H9 (cell line): Measurements from ENCODE around the gene STAC2. TPM values are rescaled to one million over a fixed set of nuclear protein-coding genes. Genes with fewer than 3 reads are reported as not detected.

ENCODE experiments used
- DNase-seq: peaks from one replicate; pipeline ENCODE4 v3.0.0-alpha.2; 2017
- H2AFZ ChIP-seq: one replicate; pipeline ENCODE4 v1.6.1; 2013; ENCODE audit warnings: mild to moderate bottlenecking, low read length, control low read depth, moderate library complexity
- H2AK5ac ChIP-seq: 2 replicates; pipeline ENCODE4 v1.6.1; 2013; ENCODE audit warnings: low read length, control low read depth, mixed read lengths; ENCODE audit not compliant: insufficient read length
- H2BK120ac ChIP-seq: one replicate; pipeline ENCODE4 v1.6.1; 2013; ENCODE audit warnings: low read depth, mild to moderate bottlenecking, low read length, control low read depth, inconsistent platforms; ENCODE audit not compliant: poor library complexity, severe bottlenecking
- H2BK12ac ChIP-seq: 2 replicates; pipeline ENCODE4 v1.6.1; 2013; ENCODE audit warnings: low read length, control low read depth, mixed read lengths, low read depth; ENCODE audit not compliant: insufficient read length
- H2BK15ac ChIP-seq: 2 replicates; pipeline ENCODE4 v1.6.1; 2013; ENCODE audit warnings: low read depth, low read length, control low read depth
- H2BK20ac ChIP-seq: one replicate; pipeline ENCODE4 v1.6.1; 2013; ENCODE audit warnings: low read depth, mild to moderate bottlenecking, low read length, control low read depth, inconsistent platforms; ENCODE audit not compliant: poor library complexity, severe bottlenecking
- H2BK5ac ChIP-seq: 2 replicates; pipeline ENCODE4 v1.6.1; 2013; ENCODE audit warnings: low read length, control low read depth, mixed read lengths; ENCODE audit not compliant: insufficient read length
- H3K14ac ChIP-seq: 2 replicates; pipeline ENCODE4 v1.6.1; 2013; ENCODE audit warnings: low read length, control low read depth; ENCODE audit not compliant: insufficient read depth
- H3K18ac ChIP-seq: 2 replicates; pipeline ENCODE4 v1.6.1; 2013; ENCODE audit warnings: low read depth, mild to moderate bottlenecking, mixed read lengths, low read length, control low read depth; ENCODE audit not compliant: insufficient read length
- H3K23ac ChIP-seq: 2 replicates; pipeline ENCODE4 v1.6.1; 2013; ENCODE audit warnings: low read length, control low read depth, mixed read lengths, low read depth; ENCODE audit not compliant: insufficient read length
- H3K23me2 ChIP-seq: 2 replicates; pipeline ENCODE4 v1.6.1; 2013; ENCODE audit warnings: low read depth, mild to moderate bottlenecking, mixed read lengths, low read length, control low read depth; ENCODE audit not compliant: insufficient read length, poor library complexity, severe bottlenecking
- H3K27ac ChIP-seq: 2 replicates; pipeline ENCODE4 v1.5.1; 2013; ENCODE audit warnings: low read length, control low read depth, mixed read lengths, low read depth; ENCODE audit not compliant: insufficient read length
- H3K27me3 ChIP-seq: 2 replicates; pipeline ENCODE4 v1.6.1; 2013; ENCODE audit warnings: low read length, control low read depth, inconsistent platforms; ENCODE audit not compliant: insufficient read depth
- H3K4ac ChIP-seq: 2 replicates; pipeline ENCODE4 v1.6.1; 2013; ENCODE audit warnings: low read depth, mild to moderate bottlenecking, control low read depth, inconsistent platforms, low read length, moderate library complexity
- H3K4me1 ChIP-seq: 2 replicates; pipeline ENCODE4 v1.6.1; 2013; ENCODE audit warnings: low read length, control low read depth, inconsistent platforms; ENCODE audit not compliant: insufficient read depth
- H3K4me2 ChIP-seq: 2 replicates; pipeline ENCODE4 v1.6.1; 2013; ENCODE audit warnings: low read length, control low read depth, mixed read lengths; ENCODE audit not compliant: insufficient read length, insufficient read depth
- H3K56ac ChIP-seq: 2 replicates; pipeline ENCODE4 v1.6.1; 2013; ENCODE audit warnings: low read depth, mild to moderate bottlenecking, mixed read lengths, low read length, control low read depth; ENCODE audit not compliant: insufficient read length
- H3K79me1 ChIP-seq: 2 replicates; pipeline ENCODE4 v1.6.1; 2013; ENCODE audit warnings: low read depth, mild to moderate bottlenecking, moderate library complexity, low read length, control low read depth, inconsistent platforms; ENCODE audit not compliant: insufficient read depth, poor library complexity, severe bottlenecking
- H3K79me2 ChIP-seq: 2 replicates; pipeline ENCODE4 v1.6.1; 2013; ENCODE audit warnings: low read length, control low read depth, inconsistent platforms; ENCODE audit not compliant: insufficient read depth
- H3K9ac ChIP-seq: 2 replicates; pipeline ENCODE4 v1.6.1; 2013; ENCODE audit warnings: low read length, control low read depth, mixed read lengths; ENCODE audit not compliant: insufficient read length; ENCODE audit errors: extremely low read depth
- H3K9me3 ChIP-seq: one replicate; pipeline ENCODE4 v1.6.1; 2013; ENCODE audit warnings: low read depth, low read length, inconsistent platforms; ENCODE audit not compliant: control insufficient read depth
- H3T11ph ChIP-seq: one replicate; pipeline ENCODE4 v1.6.1; 2013; ENCODE audit warnings: mild to moderate bottlenecking, low read length, control low read depth, inconsistent platforms
- H4K20me1 ChIP-seq: one replicate; pipeline ENCODE4 v1.6.1; 2013; ENCODE audit not compliant: control insufficient read depth, insufficient read length, insufficient read depth
- H4K5ac ChIP-seq: 2 replicates; pipeline ENCODE4 v1.6.1; 2013; ENCODE audit warnings: low read depth, mild to moderate bottlenecking, mixed read lengths, low read length, control low read depth; ENCODE audit not compliant: insufficient read length
- H4K8ac ChIP-seq: replicated peaks from 2 replicates; pipeline ENCODE4 v1.6.1; 2013; ENCODE audit warnings: low read length, control low read depth, mixed read lengths, low read depth; ENCODE audit not compliant: insufficient read length
- H4K91ac ChIP-seq: 2 replicates; pipeline ENCODE4 v1.6.1; 2013; ENCODE audit warnings: low read depth, mild to moderate bottlenecking, moderate library complexity, mixed read lengths, low read length, control low read depth; ENCODE audit not compliant: insufficient read length
- H3K27ac Mint-ChIP-seq, 3 experiments: 2 replicates in 2 of 3; 3 replicates in 1 of 3; pipeline ENCODE4 v1.8.0; 2020 to 2021; ENCODE audit warnings: mixed read lengths in 3 of 3, mild to moderate bottlenecking in 1 of 3, moderate library complexity in 1 of 3
- H3K27me3 Mint-ChIP-seq: 2 replicates; pipeline ENCODE4 v1.8.0; 2021; ENCODE audit warnings: low read depth, mild to moderate bottlenecking, moderate library complexity, mixed read lengths
- H3K36me3 Mint-ChIP-seq, 3 experiments: 2 replicates in 2 of 3; 3 replicates in 1 of 3; pipeline ENCODE4 v1.8.0; 2020 to 2021; ENCODE audit warnings: low read depth in 3 of 3, mixed read lengths in 3 of 3; ENCODE audit not compliant: insufficient read depth in 1 of 3
- H3K4me1 Mint-ChIP-seq, 2 experiments: 2 replicates each; pipeline ENCODE4 v1.8.0; 2020; ENCODE audit warnings: mixed read lengths in 2 of 2
- H3K4me3 Mint-ChIP-seq, 2 experiments: 2 replicates in 1 of 2; 3 replicates in 1 of 2; pipeline ENCODE4 v1.8.0; 2020 to 2021; ENCODE audit warnings: mild to moderate bottlenecking in 2 of 2, mixed read lengths in 2 of 2, moderate library complexity in 1 of 2
- H3K9me3 Mint-ChIP-seq, 2 experiments: 2 replicates in 1 of 2; 3 replicates in 1 of 2; pipeline ENCODE4 v1.8.0; 2020; ENCODE audit warnings: mild to moderate bottlenecking in 2 of 2, mixed read lengths in 2 of 2, moderate library complexity in 1 of 2
- WGBS: extraction: QIAGEN DNeasy Blood & Tissue Kit; methylation state at CpG from one replicate; pipeline ENCODE4 v1.1.7; 2013; ENCODE audit warnings: missing lambda C conversion rate, low lambda C conversion rate, mixed read lengths; ENCODE audit not compliant: insufficient read length; ENCODE audit errors: extremely low coverage; 5-methylcytosine and 5-hydroxymethylcytosine counted together
- total RNA-seq: library from RNA; stranded (reverse); gene quantifications from 2 replicates; pipeline ENCODE4 v1.2.1, GENCODE V29; 2021
- TF ChIP-seq, protein P1 (sequence below): fragments of 200-600 bp; sonication (generic); conservative IDR thresholded peaks from 3 replicates; pipeline ENCODE4 v1.8.0; 2021; ENCODE audit warnings: antibody characterized with exemption, mild to moderate bottlenecking

Gene STAC2
- total RNA-seq, 1 experiment from 2014 or later, result 2.5 TPM

DNA sequence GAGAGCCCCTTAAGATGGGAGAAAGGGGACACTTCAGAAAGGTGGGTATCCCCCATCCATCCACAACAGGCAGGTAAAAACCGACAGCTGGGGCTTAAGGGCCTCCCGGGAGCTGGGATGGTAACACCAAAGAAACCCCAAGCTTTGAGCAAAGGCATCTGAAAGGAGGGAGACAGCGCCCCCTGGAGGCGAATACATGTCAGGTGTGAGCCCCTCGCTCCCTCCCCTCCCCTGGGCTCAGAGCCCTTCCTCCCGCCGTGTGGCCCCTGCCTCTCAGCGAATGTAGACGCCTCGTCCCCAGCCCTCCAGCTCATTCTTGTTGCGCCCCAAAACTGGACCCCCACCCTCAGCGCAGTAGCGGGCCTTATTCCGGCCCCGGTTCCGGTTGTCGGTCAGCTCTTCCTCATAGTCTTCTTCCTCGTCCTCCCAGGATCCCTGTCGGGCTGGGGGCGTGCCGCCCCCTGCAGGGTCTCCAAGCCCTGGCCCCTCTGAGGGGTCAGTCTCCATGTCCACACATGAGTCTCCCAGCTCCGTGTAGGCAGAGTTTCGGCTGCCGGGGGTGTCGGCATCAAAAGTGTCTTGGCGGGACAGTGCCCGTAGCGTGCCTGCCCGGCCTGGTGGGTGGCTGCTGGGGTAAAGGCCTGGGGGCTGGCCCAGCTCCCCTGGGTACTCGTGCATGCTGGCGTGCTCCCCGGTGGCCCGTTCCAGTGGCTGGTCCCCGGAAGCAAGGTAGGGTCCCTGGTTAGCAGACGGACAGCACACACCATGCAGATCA lies 50.6 kb downstream of the STAC2 start:
- peaks cover 6% of the 10 kb centered on the region for H3K27me3 Mint-ChIP-seq
- no peak overlapping the region for H3K27ac ChIP-seq
- H3K4me1 Mint-ChIP-seq, result peaks cover 31 to 52% of the 10 kb centered on the region in 2 experiments
- no peak overlapping the region for H3T11ph ChIP-seq
- TF ChIP-seq, protein P1, sequence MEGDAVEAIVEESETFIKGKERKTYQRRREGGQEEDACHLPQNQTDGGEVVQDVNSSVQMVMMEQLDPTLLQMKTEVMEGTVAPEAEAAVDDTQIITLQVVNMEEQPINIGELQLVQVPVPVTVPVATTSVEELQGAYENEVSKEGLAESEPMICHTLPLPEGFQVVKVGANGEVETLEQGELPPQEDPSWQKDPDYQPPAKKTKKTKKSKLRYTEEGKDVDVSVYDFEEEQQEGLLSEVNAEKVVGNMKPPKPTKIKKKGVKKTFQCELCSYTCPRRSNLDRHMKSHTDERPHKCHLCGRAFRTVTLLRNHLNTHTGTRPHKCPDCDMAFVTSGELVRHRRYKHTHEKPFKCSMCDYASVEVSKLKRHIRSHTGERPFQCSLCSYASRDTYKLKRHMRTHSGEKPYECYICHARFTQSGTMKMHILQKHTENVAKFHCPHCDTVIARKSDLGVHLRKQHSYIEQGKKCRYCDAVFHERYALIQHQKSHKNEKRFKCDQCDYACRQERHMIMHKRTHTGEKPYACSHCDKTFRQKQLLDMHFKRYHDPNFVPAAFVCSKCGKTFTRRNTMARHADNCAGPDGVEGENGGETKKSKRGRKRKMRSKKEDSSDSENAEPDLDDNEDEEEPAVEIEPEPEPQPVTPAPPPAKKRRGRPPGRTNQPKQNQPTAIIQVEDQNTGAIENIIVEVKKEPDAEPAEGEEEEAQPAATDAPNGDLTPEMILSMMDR, result peak; percentile 96
- no peak overlapping the region for H3K56ac ChIP-seq
- no peak overlapping the region for H2BK12ac ChIP-seq
- no peak overlapping the region for H2BK120ac ChIP-seq
- no peak overlapping the region for H2AFZ ChIP-seq
- H3K23ac ChIP-seq, result no peak overlapping the region
- no peak overlapping the region for H3K4me2 ChIP-seq
- peak overlapping the region; percentile 36 to 50; a peak in 4 of 5 replicates for H3K4me3 Mint-ChIP-seq
- no peaks in the 10 kb centered on the region for H3K9me3 ChIP-seq
- H2AK5ac ChIP-seq, result no peak overlapping the region
- H2BK20ac ChIP-seq, result no peak overlapping the region
- H3K27ac Mint-ChIP-seq, result no peak overlapping the region; a peak in 2 of 7 replicates
- WGBS, result no CpG with 5 or more reads among the region's 35 CpGs
- no peak overlapping the region for H3K4ac ChIP-seq
- no peaks in the 10 kb centered on the region for H3K27me3 ChIP-seq
- H3K9me3 Mint-ChIP-seq, result no peaks in the 10 kb centered on the region
- no peaks in the 10 kb centered on the region for H3K79me2 ChIP-seq
- H3K79me1 ChIP-seq, result no peaks in the 10 kb centered on the region
- H3K18ac ChIP-seq, result no peak overlapping the region
- no peak overlapping the region for H4K91ac ChIP-seq
- H4K20me1 ChIP-seq, result no peaks in the 10 kb centered on the region
- no peaks in the 10 kb centered on the region; the same call in 1 of the 2 replicates for H3K4me1 ChIP-seq
- H4K8ac ChIP-seq, result no peak overlapping the region
- no peak overlapping the region for H4K5ac ChIP-seq
- no peaks in the 10 kb centered on the region for H3K23me2 ChIP-seq
- peaks cover 7 to 36% (median 11%) of the 10 kb centered on the region in 3 experiments for H3K36me3 Mint-ChIP-seq
- no peak overlapping the region for H2BK15ac ChIP-seq
- DNase-seq, result peak; percentile 94
- no peak overlapping the region for H3K14ac ChIP-seq
- H3K9ac ChIP-seq, result no peak overlapping the region
- H2BK5ac ChIP-seq, result no peak overlapping the region
